ENCODE results near the gene RSPH1. TPM values are rescaled to one million over a fixed set of nuclear protein-coding genes. Genes with fewer than 3 reads are reported as not detected.

The RSPH1 gene
- polyA plus RNA-seq, 1 donor, result 0.28 TPM

DNA sequence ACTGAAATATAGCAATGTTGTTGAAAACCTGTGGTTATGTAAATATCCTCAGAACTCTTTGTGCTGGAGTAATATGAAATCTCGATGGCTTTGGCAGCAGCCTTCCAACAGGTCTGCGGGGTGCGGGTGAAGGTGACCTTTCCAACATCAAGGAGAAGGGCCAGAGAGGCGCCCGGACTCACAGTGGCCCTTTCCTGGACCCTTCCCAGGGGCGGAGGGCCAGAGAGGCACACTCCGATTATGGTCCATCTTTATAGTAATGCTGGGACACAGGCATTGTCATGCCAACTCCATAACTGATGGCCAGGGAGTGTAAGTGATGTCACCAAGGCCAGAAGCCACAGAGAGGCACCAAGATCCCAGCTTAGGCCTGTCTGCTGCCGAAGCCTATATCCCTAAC is 35.7 kb upstream of the RSPH1 start:
- DNase-seq, result no peak

DNA sequence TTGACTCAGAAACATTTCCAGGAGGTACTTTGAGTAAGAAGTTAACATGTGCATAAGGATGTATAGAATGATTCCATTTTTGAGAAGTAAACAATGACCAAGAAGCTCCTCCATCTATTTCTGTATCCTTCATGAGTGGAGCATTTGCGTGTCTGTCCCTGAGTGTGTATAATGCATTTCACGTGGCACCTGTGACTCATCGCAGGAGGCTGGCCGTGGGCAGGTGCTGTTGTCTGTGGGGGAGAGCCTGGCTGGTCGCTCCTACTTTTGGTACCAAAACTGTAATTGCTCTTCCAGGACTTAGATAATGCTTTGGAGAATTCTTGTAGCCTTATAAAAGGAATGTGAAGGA is 34.1 kb upstream of the RSPH1 start:
- no peak for DNase-seq

DNA sequence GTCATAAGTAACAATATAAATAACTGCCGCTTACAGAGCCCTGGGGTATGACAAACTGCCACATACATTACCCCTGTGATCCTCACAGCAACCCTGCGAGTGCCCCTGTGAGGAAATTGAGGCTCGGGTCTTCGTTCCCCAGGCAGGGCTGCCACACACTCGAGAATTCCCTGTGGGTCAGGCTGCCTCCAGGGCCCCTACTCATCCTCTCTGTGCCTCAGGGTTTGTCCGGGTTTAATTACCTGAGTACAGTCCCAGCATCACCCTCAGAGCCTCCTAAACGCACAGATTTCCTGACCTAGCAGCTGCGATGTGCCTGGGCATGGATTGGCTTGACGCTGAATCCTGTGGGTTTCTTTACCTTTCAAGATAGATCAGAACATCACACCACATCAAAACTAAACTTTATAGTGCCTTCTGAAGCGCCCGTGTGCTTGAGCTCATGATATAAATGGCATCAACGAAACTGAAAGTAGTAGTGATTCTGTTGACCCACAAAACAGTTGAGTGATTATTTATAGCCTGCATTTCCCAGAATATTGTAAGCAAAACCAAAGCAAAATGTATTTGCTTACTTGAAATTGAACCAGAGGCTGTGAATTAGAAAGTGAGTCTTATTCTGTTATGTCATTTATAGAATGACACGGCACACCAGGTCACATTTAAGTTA is 31.6 kb upstream of the RSPH1 start:
- no peak for DNase-seq

DNA sequence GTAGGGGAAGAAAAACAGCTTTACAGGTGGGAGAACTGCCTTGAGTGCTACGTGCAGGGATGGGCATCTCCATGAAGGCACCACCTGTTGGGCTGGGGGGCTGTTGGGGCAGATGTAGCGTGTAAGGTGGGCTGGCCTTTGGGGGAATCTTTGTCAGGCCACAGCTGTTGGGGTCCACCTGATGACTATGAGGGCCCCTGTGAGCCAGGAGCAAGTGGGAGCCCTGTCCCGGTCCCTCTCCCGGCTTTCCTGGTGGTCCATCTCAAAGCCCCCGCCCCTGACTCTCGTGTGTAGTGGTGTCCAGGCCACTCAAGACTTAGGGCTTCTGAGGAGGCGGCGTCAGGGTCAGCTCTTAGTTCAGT is 31.1 kb upstream of the RSPH1 start:
- DNase-seq, result no peak

DNA sequence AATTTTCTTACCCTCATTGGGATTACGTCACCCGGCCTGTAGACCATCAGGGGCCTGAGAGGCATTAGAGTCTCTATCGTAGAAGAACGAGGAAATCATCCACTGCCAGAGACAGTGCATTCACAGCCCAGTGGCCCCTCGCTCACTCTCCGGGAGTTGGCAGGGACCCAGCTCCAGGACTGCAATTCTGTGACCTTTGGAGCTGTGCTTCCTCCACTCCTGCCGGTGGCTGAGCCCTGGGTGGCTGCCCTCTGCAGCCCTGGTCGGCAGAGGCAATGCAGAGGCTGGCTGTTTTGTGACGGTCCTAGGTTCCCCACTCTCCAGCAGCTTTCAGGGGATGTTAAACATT is 30.3 kb upstream of the RSPH1 start:
- no peak for DNase-seq

DNA sequence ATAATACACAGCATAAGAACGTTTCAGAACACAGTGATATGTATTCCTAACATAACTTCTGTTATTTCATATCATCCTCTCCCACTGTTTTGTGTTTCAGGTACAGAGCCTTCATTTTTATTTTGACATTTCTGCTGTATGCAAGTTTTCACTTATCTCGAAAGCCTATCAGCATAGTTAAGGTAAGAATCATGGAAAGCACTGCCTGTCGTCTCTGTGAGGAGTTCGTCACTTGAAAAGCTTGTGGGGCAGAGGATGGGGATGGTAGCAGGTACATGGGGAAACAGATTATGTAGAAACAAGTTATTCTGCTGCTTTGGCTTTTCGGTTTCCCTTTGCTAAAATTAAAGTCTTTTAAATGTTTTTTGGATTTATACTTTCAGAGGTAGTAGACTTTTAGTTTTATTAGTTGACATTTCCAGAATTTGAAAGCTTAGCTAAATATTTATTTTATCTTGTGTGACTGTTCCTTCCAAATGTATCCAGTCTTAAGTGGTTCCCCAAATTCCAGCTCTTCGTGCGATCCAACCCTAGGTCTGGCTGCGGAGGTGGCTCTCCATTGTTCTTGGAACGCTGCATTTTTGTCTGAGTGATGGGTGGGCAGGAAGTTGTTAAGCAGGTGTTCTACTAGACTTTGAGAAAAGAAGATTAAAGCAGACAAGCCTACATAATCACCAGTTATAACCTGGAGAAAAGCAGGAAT is 29.8 kb upstream of the RSPH1 start:
- DNase-seq, result no peak

DNA sequence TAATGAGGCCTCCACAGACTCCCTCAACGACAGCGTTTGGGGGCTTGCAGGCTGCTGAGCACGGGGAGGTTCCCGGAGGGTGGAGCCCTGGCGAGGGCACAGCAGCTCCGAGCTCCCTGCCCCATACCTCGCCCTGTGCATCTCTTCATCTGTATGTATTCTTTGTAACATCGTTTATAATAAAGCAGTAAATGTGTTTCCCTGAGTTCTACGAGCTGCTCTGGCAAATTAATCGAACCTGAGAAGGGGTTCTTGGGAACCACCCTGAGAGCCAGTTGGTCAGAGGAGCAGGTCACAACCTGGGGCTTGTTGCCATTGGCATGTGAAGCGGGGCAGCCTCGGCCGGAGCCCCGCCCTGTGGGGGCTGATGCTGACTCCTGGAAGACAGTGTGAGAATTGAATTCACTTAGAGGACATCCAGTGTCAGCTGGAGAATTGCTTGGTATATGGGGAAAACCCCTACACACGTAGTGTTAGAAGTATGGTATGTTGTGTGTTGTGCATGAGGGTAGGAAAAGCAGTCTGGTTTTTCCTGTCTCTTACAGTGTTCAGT is 29.1 kb upstream of the RSPH1 start:
- DNase-seq, result peak; percentile 50

DNA sequence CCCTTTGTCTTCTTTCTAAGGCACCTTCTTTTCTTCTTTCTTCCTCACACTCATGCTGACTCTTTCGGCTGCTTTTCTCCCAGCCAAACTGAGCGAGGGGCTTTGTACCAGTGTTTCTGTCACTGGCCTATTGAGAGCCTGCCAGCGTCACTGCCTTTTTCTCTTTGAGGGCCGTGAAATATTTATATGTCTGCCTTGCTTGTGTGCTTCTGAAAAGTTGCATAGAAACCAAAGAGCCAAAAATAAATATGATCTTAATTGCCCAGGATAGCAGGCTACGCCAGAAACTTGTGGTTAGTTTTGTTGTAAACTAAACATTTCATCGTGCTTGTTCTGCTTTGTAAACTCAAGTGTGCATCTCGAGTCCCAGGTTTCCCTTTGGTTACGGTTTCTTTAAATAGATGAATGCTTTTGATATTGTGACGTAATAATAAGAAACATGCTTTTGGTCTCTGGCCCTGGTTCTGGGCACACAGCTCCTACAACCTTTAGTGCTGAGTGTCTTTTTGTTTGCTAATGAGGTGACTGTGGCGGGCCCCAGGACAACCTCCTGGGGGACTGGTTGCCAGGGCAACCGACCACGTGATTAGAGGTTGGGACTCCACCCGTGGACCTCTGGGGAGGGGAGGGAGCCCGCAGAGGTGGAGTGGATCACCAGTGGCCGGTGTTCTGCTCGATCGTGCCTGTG is 28.5 kb upstream of the RSPH1 start:
- DNase-seq, result peak; percentile 48

DNA sequence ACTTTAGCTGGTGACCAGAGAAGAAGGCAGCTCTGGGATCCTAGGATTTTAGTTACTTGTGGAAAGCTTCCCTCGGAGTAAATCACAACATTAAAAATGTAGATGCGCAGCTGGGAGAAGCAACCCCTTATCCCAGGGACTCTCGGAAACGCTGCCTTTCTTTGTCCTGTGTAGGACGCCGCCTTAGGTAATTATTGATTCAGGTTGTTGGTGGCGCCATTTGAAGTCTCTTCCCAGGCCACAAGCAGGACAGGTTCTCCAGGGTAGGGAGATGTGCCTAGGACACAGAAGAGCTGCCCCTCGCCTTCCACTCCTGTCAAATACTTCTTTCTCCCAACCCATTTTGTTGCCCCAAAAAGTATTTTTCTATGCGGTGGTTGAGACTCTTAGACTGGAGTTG is 27.9 kb upstream of the RSPH1 start:
- DNase-seq, result no peak

DNA sequence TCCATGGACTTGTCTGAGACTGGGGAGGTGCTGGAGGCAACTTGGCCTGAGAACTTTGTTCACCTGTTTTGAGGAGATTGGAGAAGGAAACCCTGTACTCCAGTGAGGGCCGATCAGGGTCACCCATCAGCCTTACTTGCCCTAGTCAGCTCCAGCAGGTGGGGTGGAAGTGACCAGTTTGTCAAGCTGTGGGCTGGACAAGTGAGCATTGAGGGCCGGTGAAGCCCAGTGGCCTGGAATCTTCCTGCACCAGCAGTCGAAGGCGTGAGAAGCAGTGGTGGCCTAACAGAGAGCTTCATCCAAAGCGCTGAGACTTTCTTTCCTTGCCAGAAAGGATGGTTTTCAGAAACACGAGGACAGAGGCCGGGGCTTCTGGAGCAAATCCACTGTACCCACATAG is 27.2 kb upstream of the RSPH1 start:
- no peak for DNase-seq

DNA sequence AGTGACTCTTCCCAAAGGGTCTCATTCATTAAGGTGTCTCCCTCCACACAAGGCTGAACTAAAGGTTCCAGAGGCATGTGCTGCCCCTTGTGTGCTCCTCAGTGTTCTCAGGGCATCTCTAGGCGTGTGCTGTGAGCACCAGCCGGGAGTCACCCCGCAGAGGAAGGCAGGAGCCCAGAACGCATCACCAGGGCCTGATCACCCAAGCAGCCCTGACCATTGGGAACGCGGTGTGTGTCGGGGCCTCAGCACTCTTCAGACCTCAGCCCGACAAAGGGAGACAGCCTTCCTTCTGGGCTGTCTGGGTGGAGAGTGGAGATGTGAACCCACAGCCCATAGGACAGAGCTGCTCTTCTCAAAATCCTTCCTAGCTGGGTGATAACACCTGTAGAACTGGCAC is 26.7 kb upstream of the RSPH1 start:
- no peak for DNase-seq

DNA sequence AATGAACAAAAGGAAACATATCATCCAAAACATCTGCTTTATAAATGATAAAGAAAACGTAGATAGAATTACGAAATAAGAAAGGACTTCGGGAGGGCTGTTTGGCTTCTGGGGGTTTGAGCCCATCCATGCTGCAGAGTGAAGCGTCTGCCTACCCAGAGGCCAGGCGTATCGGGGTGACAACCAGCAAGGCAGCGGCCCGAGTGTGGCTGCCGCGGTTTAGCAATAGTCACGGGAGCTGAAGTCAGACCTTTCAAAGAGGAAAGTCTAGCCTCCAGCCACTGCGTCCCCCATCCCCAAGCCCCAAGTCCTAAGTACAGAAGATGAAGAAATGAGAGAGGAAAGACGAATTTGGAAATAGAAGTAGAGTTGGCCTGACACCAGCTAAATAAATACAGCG is 26.2 kb upstream of the RSPH1 start:
- DNase-seq, result no peak

DNA sequence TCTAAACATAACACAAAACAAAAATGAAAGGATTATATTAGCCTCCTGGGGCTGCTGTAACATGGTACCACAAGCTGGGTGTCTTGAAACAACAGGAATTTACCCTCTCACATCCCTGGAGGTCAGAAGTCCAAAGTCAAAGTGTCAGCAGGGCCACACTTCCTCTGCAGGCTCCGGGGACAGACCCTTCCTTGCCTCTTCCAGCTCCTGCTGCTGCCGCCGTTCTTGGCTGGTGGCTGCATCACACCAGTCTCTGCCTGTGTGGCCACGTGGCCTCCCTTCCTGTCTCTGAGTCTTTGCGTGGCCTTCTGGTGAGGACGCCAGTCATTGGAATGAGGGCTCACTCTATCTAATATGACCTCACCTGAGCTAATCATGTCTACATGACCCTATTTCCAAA is 25.8 kb upstream of the RSPH1 start:
- DNase-seq, result no peak

DNA sequence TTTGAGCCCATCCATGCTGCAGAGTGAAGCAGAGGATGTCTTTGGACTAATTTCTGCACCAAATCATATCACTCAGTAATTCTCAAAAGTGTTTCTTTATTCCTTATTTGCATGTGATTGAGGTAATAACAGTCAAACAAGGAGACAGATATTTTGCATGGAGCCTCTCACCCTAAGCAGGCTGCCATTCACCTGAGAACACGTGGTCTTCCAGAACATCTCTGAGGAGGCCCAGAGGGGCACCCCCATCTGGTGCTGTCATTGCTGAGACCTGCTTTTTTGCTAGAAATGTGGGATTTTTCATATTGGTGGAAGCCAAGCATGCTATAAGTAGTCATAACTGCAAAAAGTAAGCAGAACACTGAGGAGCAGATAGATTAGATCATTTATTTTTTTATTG is 25.4 kb upstream of the RSPH1 start:
- no peak for DNase-seq

DNA sequence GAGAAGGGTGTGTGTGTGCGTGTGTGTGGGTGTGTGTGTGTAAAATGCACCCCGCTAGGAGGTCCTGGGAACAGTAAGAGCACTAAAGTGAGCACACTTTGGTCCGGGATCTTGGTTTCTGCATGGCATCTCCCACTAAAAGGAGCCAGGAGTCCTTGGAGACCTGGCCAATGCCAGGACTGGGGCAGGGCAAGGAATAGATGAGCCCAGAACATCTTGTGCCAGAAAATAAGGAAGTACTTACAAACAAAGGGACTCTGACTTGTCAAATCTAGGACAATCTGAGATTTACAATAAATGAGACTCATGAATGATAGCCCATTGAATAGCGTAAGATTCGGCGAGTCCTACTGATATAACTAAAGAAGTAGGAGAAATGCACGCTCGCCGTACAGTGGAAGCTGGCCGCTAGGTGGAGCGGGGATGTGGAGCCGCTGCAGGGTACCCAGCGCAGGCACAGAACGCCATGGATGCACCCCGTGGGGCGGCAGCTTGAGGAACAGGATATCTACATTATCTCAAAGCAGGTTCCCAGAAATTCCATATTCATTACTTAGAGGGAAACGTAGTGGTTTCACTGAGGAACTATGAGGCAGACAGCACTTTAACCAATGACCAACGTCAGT is 24.7 kb upstream of the RSPH1 start:
- DNase-seq, result no peak

DNA sequence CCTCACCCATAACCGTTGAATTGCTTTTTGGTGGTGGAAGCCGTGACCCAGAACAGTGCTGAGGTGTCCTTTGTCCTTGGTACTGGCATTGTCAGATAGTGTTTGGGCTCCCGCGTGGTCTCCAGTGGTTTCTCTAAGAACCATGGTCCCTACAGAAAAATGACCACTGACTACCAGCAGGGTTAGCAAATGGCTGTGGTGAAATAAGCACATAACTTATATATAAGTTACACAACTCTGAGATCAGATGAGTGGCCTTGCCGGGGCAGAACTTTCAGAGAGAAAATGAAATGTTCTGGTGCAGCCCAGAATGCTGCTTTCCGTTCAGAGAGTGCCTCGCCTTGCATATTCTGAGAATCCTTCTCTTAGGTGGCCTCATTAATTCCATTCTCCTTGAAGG is 22.6 kb upstream of the RSPH1 start:
- no peak for DNase-seq

DNA sequence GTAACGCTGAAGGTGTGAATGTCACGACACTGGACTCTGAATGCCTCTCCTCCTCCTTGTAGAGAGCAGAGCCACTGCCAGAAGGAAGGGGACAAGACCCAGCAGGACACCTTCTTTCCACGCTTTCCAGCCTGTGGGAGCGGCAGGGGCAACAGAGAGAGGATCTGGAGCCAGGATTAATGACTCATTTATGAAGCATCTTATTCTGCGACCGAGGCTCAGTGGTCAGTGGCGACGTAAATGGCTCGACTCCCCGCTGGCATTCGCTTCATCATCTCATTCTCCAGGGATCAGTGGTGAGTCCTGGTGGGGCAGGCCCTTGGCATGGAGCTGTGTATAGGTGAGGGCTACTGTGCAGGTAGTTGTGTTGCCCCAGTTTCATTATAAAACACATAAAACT is 22.2 kb upstream of the RSPH1 start:
- no peak for DNase-seq

DNA sequence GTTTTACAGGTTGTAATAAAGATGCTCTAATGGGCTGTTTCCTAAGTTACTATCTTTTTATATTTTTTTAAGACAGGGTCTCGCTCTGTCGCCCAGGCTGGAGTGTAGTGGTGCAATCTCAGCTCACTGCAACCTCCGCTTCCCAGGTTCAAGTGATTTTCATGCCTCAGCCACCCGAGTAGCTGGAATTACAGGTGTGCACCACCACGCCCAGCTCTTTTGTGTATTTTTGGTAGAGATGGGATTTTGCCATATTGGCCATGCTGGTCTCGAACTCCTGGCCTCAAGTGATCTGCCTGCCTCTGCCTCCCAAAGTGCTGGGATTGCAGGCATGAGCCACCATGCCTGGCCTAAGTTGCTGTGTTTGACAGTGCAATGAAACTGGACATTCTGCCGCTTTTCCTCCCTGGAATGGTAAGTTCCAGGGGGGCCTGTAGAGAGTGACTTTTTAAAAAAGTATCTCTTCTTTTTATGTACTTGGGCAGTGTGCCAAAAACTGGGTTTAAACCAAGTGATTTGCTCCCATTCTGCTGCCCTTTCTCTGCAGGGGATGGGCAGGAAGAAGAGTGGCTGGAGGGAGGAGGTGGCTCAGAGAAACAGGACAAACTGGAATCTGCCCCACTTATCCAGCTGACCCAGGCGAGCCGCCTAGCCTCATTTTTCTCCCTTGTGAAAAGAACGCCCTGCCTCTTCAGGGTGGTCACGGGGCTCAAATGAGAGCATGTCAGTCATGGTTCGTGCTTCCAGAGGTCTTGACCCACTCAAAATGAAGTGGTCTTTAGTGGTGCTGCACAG is 19.9 kb upstream of the RSPH1 start:
- no peak for DNase-seq

DNA sequence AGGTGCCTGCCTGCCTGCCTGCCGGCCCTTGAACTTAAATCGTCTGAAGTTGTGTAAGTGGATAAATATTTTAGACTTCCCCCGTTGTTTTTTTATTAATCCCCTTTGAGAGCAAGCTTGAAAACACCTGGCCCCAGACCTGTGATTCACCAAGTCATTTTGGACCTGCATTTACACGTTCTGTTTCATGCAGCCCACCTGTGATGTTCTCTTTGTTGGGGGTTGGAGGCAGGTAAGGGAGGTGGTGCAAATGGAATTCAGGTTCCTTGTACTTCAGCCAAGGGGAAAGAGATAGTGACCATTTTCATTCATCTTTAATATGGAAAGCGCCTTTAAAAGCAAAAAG is 18.8 kb upstream of the RSPH1 start:
- DNase-seq, result no peak

DNA sequence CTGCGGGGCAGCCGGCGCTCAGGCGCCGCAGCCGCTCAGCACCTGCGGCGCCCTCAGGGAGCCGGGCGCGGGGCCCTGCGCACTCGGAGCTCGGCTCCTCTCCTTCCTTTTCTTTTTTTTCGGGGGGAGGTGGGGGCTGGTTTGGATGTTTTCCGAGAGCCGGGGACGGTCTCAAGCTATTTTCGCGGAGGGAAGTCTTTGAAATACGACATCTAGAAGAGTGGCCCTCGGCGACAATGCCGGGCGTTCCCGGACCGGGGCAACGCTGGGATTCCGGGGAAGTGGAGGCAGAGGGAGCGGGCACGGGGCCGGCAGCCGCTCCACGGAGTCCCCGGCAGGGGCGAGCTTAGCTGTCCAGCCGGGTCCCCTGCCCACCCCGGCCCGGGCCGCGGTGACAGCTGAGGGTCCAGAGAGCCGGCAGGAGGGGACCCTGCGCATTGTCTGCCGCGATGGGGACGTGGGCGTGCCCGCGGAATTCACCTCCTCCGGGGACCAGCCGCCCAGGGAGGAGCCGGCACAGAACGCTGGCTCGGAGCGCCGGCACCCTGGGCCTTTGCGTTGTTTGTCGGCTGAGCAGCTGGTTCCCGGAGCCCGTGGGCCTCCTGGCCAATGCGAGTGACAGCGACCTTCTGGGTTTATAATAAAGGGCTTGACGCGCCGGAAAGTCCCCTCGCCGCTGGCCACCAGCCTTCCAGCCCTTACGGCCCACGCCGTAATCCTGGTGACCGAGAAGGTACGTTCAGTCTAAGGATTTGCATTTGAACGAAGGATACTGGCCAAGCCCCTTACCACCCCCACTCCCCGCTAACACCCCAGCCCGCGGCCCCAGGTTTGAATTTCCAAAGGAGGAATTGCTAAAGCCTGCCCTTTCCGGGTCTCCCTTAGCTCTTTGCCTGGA is 18.2 kb upstream of the RSPH1 start:
- DNase-seq, result no peak

DNA sequence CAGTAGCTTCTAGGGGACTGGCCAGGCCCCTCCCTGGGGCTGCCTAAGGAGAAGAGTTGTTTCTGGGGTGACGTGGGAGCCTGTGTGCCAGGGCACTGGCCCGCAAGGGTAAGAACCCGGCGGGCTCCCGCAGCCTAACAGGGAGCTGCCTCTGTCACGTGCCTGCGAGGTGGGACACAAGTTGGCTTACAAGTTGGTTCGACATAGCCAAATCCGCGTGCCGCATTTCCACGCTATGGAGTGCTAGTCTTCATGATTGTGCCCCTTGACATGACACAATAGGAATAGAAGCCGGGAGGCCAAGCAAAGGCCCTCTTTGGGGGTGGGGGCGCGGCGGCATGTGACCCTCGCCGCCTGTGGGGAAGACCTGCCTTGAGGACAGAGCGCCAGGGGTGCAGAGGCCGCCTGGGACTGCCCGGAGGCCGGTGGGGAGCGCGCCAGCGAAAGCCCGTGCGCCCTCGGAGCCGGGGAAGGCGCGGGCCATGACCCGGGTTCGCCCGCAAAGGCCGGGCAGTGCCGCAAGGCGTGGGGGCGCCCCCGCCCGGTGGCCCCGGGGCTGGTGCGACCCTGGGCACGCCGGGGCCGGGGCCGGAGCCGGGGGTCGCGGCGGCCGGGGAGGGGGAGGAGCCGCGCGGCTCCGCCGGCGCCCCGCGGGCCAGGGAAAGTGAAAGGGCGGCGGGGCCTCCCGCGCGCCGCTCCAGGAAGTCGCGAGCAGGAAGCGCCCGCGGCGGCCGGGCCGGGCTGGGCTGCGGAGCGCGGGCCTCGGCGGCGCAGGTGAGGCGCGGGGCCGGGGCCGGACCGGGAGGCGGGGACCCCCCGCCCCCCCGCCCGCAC is 17.3 kb upstream of the RSPH1 start, which contains the start of gene SLC37A1:
Gene SLC37A1, plus strand, starts transcription at position 702 of the 834 bp plus-strand sequence. CDS start 4,603 bp downstream, outside the sequence.
- no peak for DNase-seq

Data from hindlimb muscle (tissue), 1 donor.